HEK293 (cell line): ENCODE data around the gene RGS6.

ENCODE experiments used
- CTCF ChIA-PET: fragments of 350-600 bp; formaldehyde crosslinking; extraction: SDS; loops from one replicate; lab custom pipeline; 2021; ENCODE audit warnings: antibody characterized with exemption; lab: Yijun Ruan, JAX
- POLR2A ChIA-PET: fragments of 300-600 bp; formaldehyde crosslinking; extraction: SDS; loops from one replicate; lab custom pipeline; 2020; ENCODE audit warnings: antibody characterized with exemption, inconsistent platforms; lab: Yijun Ruan, JAX
- H3K27ac ChIP-seq: fragments of 200-500 bp; sonication (Bioruptor generic); 2 replicates; pipeline ENCODE4 v1.5.1; 2014; ENCODE audit warnings: low read depth, low read length, control low read depth, inconsistent platforms; ENCODE audit errors: extremely low read depth
- H3K36me3 ChIP-seq, 2 experiments: fragments of 200-500 bp in 1 of 2; sonication (Bioruptor generic) in 1 of 2; 1 replicate in 1 of 2; 2 replicates in 1 of 2; pipeline ENCODE4 v1.5.1; 2014 to 2017; ENCODE audit warnings: inconsistent platforms in 2 of 2, low read length in 2 of 2; ENCODE audit not compliant: control insufficient read depth in 2 of 2, insufficient read depth in 1 of 2
- H3K4me1 ChIP-seq: fragments of 200-500 bp; sonication (Bioruptor generic); 2 replicates; pipeline ENCODE4 v1.5.1; 2014; ENCODE audit warnings: mild to moderate bottlenecking, low read length, inconsistent platforms; ENCODE audit not compliant: control insufficient read depth, insufficient read depth
- H3K4me3 ChIP-seq: 2 replicates; pipeline ENCODE4 v1.5.1; 2011; ENCODE audit warnings: low read depth, mild to moderate bottlenecking, control low read depth, low read length, moderate library complexity
- H3K9me3 ChIP-seq: fragments of 200-500 bp; sonication (Bioruptor generic); 2 replicates; pipeline ENCODE4 v1.5.1; 2014; ENCODE audit warnings: low read depth, low read length, inconsistent platforms; ENCODE audit not compliant: control insufficient read depth, insufficient read depth
- HOXD13 ChIP-seq: sonication (generic); formaldehyde crosslinking; IDR thresholded peaks from 2 replicates; pipeline ENCODE4 v1.8.0; 2022; ENCODE audit warnings: missing genetic modification reagents, borderline replicate concordance
- KLF1 ChIP-seq: fragments of 450-650 bp; formaldehyde crosslinking; IDR thresholded peaks from 2 replicates; pipeline ENCODE4 v1.5.1; 2016; ENCODE audit warnings: missing biosample characterization, missing genetic modification characterization
- SCRT2 ChIP-seq: fragments of 450-650 bp; formaldehyde crosslinking; IDR thresholded peaks from 2 replicates; pipeline ENCODE4 v1.5.1; 2016; ENCODE audit warnings: missing biosample characterization, missing genetic modification characterization
- SP3 ChIP-seq: fragments of 450-650 bp; formaldehyde crosslinking; IDR thresholded peaks from 2 replicates; pipeline ENCODE4 v1.5.1; 2016; ENCODE audit warnings: missing biosample characterization, missing genetic modification characterization
- SP7 ChIP-seq: fragments of 450-650 bp; formaldehyde crosslinking; IDR thresholded peaks from 2 replicates; pipeline ENCODE4 v1.5.1; 2016; ENCODE audit warnings: missing biosample characterization, missing genetic modification characterization
- TCF7L2 ChIP-seq: IDR thresholded peaks from 2 replicates; pipeline ENCODE4 v1.6.1; 2011; ENCODE audit warnings: low read depth, mild to moderate bottlenecking, inconsistent platforms, low read length, moderate library complexity, borderline replicate concordance
- ZFP41 ChIP-seq: fragments of 450-650 bp; formaldehyde crosslinking; IDR thresholded peaks from 2 replicates; pipeline ENCODE4 v1.5.1; 2016; ENCODE audit warnings: missing biosample characterization, missing genetic modification characterization, borderline replicate concordance
- ZFP69B ChIP-seq: fragments of 450-650 bp; formaldehyde crosslinking; IDR thresholded peaks from 2 replicates; pipeline ENCODE4 v1.5.1; 2016; ENCODE audit warnings: missing biosample characterization, missing genetic modification characterization
- ZNF23 ChIP-seq: fragments of 450-650 bp; formaldehyde crosslinking; IDR thresholded peaks from 2 replicates; pipeline ENCODE4 v1.5.1; 2016; ENCODE audit warnings: missing biosample characterization, missing genetic modification characterization, borderline replicate concordance
- ZNF324 ChIP-seq: fragments of 450-650 bp; formaldehyde crosslinking; IDR thresholded peaks from 2 replicates; pipeline ENCODE4 v1.5.1; 2016; ENCODE audit warnings: missing biosample characterization, missing genetic modification characterization
- ZNF341 ChIP-seq: fragments of 450-650 bp; formaldehyde crosslinking; IDR thresholded peaks from 2 replicates; pipeline ENCODE4; 2016; ENCODE audit warnings: low read depth, missing biosample characterization, missing genetic modification characterization
- ZNF37A ChIP-seq: fragments of 450-650 bp; IDR thresholded peaks from 2 replicates; pipeline ENCODE4 v1.5.1; 2018; ENCODE audit warnings: missing biosample characterization, missing genetic modification characterization
- ZNF404 ChIP-seq: fragments of 450-650 bp; formaldehyde crosslinking; IDR thresholded peaks from 2 replicates; pipeline ENCODE4 v1.5.1; 2017; ENCODE audit warnings: missing biosample characterization, missing genetic modification characterization
- ZNF416 ChIP-seq: fragments of 450-650 bp; formaldehyde crosslinking; IDR thresholded peaks from 2 replicates; pipeline ENCODE4 v1.5.1; 2016; ENCODE audit warnings: missing biosample characterization, missing genetic modification characterization
- ZNF501 ChIP-seq: fragments of 450-650 bp; formaldehyde crosslinking; IDR thresholded peaks from 2 replicates; pipeline ENCODE4 v1.5.1; 2016; ENCODE audit warnings: missing biosample characterization, missing genetic modification characterization
- ZNF529 ChIP-seq: fragments of 450-650 bp; formaldehyde crosslinking; IDR thresholded peaks from 2 replicates; pipeline ENCODE4 v1.5.1; 2017; ENCODE audit warnings: missing genetic modification characterization, missing biosample characterization; ENCODE audit not compliant: insufficient replicate concordance
- ZNF544 ChIP-seq: fragments of 450-650 bp; formaldehyde crosslinking; IDR thresholded peaks from 2 replicates; pipeline ENCODE4 v1.5.0; 2017; ENCODE audit warnings: missing biosample characterization, missing genetic modification characterization
- ZNF558 ChIP-seq: fragments of 450-650 bp; formaldehyde crosslinking; IDR thresholded peaks from 2 replicates; pipeline ENCODE4 v1.5.1; 2016; ENCODE audit warnings: missing biosample characterization, missing genetic modification characterization
- ZNF600 ChIP-seq: fragments of 450-650 bp; formaldehyde crosslinking; IDR thresholded peaks from 2 replicates; pipeline ENCODE4 v1.5.1; 2016; ENCODE audit warnings: missing biosample characterization, missing genetic modification characterization
- ZNF626 ChIP-seq: fragments of 450-650 bp; sonication (Bioruptor Pico); formaldehyde crosslinking; IDR thresholded peaks from 2 replicates; pipeline ENCODE4 v1.5.1; 2018; ENCODE audit warnings: missing biosample characterization, missing genetic modification characterization, inconsistent platforms
- ZNF629 ChIP-seq: fragments of 450-650 bp; formaldehyde crosslinking; IDR thresholded peaks from 2 replicates; pipeline ENCODE4 v1.5.1; 2017; ENCODE audit warnings: missing biosample characterization, missing genetic modification characterization
- ZNF670 ChIP-seq: fragments of 450-650 bp; formaldehyde crosslinking; IDR thresholded peaks from 2 replicates; pipeline ENCODE4 v1.5.1; 2016; ENCODE audit warnings: missing biosample characterization, missing genetic modification characterization, low read depth
- ZNF707 ChIP-seq: fragments of 450-650 bp; formaldehyde crosslinking; IDR thresholded peaks from 2 replicates; pipeline ENCODE4 v1.5.1; 2016; ENCODE audit warnings: missing biosample characterization, missing genetic modification characterization
- ZNF76 ChIP-seq: fragments of 450-650 bp; formaldehyde crosslinking; IDR thresholded peaks from 2 replicates; pipeline ENCODE4; 2016; ENCODE audit warnings: low read depth, missing biosample characterization, missing genetic modification characterization, borderline replicate concordance
- ZNF830 ChIP-seq: fragments of 450-650 bp; IDR thresholded peaks from 2 replicates; pipeline ENCODE4 v1.5.0; 2018; ENCODE audit warnings: missing biosample characterization, missing genetic modification characterization, low read depth, mild to moderate bottlenecking, moderate library complexity
- TF ChIP-seq, protein P1 (sequence below): fragments of 450-650 bp; formaldehyde crosslinking; IDR thresholded peaks from 2 replicates; pipeline ENCODE4 v1.5.1; 2016; ENCODE audit warnings: missing biosample characterization, missing genetic modification characterization
- TF ChIP-seq, protein P2 (sequence below): fragments of 450-650 bp; formaldehyde crosslinking; IDR thresholded peaks from 2 replicates; pipeline ENCODE4 v1.5.1; 2017; ENCODE audit warnings: missing biosample characterization, missing genetic modification characterization
- TF ChIP-seq, protein P3 (sequence below): fragments of 450-650 bp; formaldehyde crosslinking; conservative IDR thresholded peaks from 2 replicates; pipeline ENCODE4 v1.5.1; 2016; ENCODE audit warnings: low read depth, missing biosample characterization, missing genetic modification characterization

The RGS6 gene

DNA sequence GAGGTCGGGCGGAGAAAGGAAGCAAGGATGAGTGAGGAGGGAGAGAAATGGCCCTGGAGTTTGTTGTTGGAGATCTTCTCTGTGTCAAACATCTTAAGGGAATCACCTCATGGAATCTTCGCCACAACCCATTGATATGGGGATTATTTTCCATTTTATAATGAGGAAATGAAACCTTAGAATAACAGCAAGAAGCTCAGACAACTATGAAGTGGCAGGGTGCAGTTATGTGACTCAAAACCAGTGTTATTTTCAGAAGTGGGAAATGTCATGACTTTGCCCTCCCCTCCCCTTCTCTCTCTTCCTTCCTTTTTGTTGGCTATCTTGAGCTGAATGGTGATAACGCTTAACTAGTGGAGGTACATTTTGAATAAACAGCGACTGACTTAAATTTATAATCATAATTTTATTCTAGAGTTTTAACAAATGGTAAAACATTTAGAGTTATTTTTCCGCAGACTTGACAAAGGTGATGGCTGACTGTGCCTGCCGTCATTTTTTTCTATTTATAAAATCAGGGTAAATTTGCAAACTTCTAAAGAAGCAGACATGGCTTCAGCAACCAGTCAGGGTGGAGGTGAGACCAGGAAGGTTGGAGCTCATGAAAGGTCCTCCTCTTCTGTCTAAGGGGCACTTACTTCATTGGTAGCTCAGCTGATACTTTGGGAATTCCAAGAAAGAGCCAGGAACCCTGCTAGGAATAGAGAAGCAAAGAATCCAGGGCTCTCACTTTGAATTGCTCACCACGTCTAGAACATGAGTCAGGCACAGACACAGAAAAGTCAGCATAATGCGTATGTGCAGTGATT lies 232.4 kb downstream of the RGS6 start:
- TF ChIP-seq SP7 (tag by site-specific recombination) = no peak
- no peak for TF ChIP-seq KLF1 (tag by site-specific recombination)
- no peak for TF ChIP-seq ZNF544 (tag by site-specific recombination)
- TF ChIP-seq ZNF76 (tag by site-specific recombination) = no peak
- TF ChIP-seq ZNF529 (tag by site-specific recombination) = no peak
- TF ChIP-seq ZNF23 (tag by site-specific recombination) = no peak
- no peak for TF ChIP-seq ZFP69B
- TF ChIP-seq ZNF626 (tag by site-specific recombination) = no peak
- no peak for TF ChIP-seq ZNF416 (tag by site-specific recombination)
- no peak for TF ChIP-seq ZNF324 (tag by site-specific recombination)
- no peak for TF ChIP-seq ZFP41 (tag by site-specific recombination)
- TF ChIP-seq TCF7L2 = no peak
- no peak for TF ChIP-seq ZNF629 (tag by site-specific recombination)
- TF ChIP-seq SP3 (tag by site-specific recombination) = no peak
- TF ChIP-seq HOXD13 (CRISPR knock-in tag) = no peak
- TF ChIP-seq ZNF670 (tag by site-specific recombination) = no peak
- no peak for TF ChIP-seq ZNF341 (tag by site-specific recombination)
- TF ChIP-seq, protein P1, sequence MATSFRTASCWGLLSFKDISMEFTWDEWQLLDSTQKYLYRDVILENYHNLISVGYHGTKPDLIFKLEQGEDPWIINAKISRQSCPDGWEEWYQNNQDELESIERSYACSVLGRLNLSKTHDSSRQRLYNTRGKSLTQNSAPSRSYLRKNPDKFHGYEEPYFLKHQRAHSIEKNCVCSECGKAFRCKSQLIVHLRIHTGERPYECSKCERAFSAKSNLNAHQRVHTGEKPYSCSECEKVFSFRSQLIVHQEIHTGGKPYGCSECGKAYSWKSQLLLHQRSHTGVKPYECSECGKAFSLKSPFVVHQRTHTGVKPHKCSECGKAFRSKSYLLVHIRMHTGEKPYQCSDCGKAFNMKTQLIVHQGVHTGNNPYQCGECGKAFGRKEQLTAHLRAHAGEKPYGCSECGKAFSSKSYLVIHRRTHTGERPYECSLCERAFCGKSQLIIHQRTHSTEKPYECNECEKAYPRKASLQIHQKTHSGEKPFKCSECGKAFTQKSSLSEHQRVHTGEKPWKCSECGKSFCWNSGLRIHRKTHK (tag by site-specific recombination) = no peak
- no peak for TF ChIP-seq ZNF707
- TF ChIP-seq ZNF830 (tag by site-specific recombination) = no peak
- CTCF ChIA-PET = no interaction called here
- H3K36me3 ChIP-seq = no peaks in the 10 kb centered on the region
- no peak overlapping the region for H3K4me3 ChIP-seq
- no peaks in the 10 kb centered on the region for H3K9me3 ChIP-seq
- H3K4me1 ChIP-seq = no peaks in the 10 kb centered on the region
- no peak overlapping the region for H3K27ac ChIP-seq
- POLR2A ChIA-PET = interaction anchor here (0.6 kb wide), 1 partner anchor 39 kb away, joined by 3 read pairs; no protein-coding TSS in a partner anchor

DNA sequence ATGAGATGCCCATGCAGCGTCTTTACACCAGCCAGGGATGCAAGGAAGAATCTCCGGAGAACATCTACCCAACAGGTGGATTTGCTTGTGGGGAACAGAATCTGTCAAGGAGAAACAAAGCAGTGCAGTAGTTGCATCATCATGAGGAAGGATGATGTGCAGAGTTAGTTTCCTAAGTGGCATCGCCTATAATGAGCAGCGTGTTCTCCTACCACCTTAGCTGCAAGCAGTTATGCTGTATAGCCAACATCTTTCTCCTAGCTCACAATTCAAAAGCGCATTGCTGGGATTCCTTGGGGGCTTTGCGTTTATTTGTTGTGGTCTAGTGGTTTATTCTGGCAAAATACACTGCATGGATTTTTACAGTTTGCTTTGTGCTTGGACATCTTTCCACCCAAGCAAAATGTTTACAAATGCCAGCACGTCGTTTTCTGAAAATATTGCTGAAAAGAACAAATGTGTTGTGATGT lies 233.0 kb downstream of the RGS6 start:
- Histone ChIP-seq H3K36me3 (no peaks in the 10 kb centered on the region), H3K4me1 (no peaks in the 10 kb centered on the region), H3K9me3 (no peaks in the 10 kb centered on the region), H3K4me3 (no peak overlapping the region), H3K27ac (no peak overlapping the region)
- POLR2A ChIA-PET = no interaction called here
- TF ChIP-seq SCRT2 (peak; percentile 68), ZNF600 (no peak)
- CTCF ChIA-PET = no interaction called here

DNA sequence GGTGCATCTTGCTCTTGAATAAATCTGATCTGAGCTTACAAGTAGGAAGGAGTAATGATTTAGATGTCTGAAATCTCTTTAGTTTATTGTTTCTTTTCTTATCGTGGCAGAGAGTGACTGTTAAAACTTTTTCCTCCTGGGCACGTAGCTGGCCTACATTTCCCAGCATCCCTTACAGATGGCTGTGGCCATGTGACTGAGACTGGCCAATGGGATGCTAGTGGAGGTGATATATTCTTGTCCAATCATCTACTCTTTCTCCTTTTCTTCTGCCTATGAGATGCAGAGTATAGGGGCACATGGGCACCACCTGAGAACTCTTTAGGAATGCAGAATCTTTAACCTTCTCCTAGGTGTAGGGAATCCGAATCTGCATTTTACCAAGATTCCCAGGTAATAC lies 237.3 kb downstream of the RGS6 start:
- Histone ChIP-seq H3K27ac (no peak overlapping the region), H3K4me3 (no peak overlapping the region), H3K36me3 (no peaks in the 10 kb centered on the region), H3K9me3 (no peaks in the 10 kb centered on the region), H3K4me1 (no peaks in the 10 kb centered on the region; the same call in 1 of the 2 replicates)
- POLR2A ChIA-PET = no interaction called here
- CTCF ChIA-PET = no interaction called here
- TF ChIP-seq, protein P2, sequence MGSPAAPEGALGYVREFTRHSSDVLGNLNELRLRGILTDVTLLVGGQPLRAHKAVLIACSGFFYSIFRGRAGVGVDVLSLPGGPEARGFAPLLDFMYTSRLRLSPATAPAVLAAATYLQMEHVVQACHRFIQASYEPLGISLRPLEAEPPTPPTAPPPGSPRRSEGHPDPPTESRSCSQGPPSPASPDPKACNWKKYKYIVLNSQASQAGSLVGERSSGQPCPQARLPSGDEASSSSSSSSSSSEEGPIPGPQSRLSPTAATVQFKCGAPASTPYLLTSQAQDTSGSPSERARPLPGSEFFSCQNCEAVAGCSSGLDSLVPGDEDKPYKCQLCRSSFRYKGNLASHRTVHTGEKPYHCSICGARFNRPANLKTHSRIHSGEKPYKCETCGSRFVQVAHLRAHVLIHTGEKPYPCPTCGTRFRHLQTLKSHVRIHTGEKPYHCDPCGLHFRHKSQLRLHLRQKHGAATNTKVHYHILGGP = no peak
- TF ChIP-seq ZNF404 = no peak
- no peak for TF ChIP-seq ZNF37A (tag by site-specific recombination)
- TF ChIP-seq ZNF501 (tag by site-specific recombination) = no peak
- TF ChIP-seq ZNF558 = no peak
- TF ChIP-seq, protein P3, sequence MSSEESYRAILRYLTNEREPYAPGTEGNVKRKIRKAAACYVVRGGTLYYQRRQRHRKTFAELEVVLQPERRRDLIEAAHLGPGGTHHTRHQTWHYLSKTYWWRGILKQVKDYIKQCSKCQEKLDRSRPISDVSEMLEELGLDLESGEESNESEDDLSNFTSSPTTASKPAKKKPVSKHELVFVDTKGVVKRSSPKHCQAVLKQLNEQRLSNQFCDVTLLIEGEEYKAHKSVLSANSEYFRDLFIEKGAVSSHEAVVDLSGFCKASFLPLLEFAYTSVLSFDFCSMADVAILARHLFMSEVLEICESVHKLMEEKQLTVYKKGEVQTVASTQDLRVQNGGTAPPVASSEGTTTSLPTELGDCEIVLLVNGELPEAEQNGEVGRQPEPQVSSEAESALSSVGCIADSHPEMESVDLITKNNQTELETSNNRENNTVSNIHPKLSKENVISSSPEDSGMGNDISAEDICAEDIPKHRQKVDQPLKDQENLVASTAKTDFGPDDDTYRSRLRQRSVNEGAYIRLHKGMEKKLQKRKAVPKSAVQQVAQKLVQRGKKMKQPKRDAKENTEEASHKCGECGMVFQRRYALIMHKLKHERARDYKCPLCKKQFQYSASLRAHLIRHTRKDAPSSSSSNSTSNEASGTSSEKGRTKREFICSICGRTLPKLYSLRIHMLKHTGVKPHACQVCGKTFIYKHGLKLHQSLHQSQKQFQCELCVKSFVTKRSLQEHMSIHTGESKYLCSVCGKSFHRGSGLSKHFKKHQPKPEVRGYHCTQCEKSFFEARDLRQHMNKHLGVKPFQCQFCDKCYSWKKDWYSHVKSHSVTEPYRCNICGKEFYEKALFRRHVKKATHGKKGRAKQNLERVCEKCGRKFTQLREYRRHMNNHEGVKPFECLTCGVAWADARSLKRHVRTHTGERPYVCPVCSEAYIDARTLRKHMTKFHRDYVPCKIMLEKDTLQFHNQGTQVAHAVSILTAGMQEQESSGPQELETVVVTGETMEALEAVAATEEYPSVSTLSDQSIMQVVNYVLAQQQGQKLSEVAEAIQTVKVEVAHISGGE (tag by site-specific recombination) = no peak
